A549 (cell line): ENCODE results near the gene SV2C.

Experiments
- CTCF ChIP-seq: fragments of >200 bp; sonication (Bioruptor Twin); formaldehyde crosslinking; IDR thresholded peaks from 3 replicates; pipeline ENCODE4 v1.5.1; 2016
- EHMT2 ChIP-seq: fragments of 200-600 bp; sonication (generic); IDR thresholded peaks from 2 replicates; pipeline ENCODE4 v1.6.1; 2016; ENCODE audit warnings: antibody characterized with exemption, low read depth, mild to moderate bottlenecking, moderate library complexity

- TF ChIP-seq CTCF (peak; percentile 87), EHMT2 (no peak)
These were observed 173.1 kb downstream of the SV2C start for GRCh38 chr5:76256116-76256889.
